SK-N-MC (cell line): Measurements from ENCODE around the gene GABRP.

Experiments used
- EZH2 ChIP-seq: fragments of 200-600 bp; sonication (generic); IDR thresholded peaks from one replicate; pipeline ENCODE4 v1.6.1; 2017; ENCODE audit warnings: antibody characterized with exemption
- FOXP2 ChIP-seq: optimal IDR thresholded peaks from 2 replicates; pipeline ENCODE3; 2011; ENCODE audit warnings: mild to moderate bottlenecking, moderate library complexity; ENCODE audit not compliant: insufficient read depth; ENCODE audit errors: extremely low read length, control extremely low read depth
- POLR2AphosphoS5 ChIP-seq: IDR thresholded peaks from 2 replicates; pipeline ENCODE4 v1.6.1; 2012; ENCODE audit warnings: mild to moderate bottlenecking, low read depth, low read length, borderline replicate concordance

- TF ChIP-seq POLR2AphosphoS5 (no peak), EZH2 (no peak), FOXP2 (no peak)
Measured at GRCh38 chr5:170817195-170817594, 33.7 kb downstream of the GABRP start.
